ENCODE measurements around the gene AUTS2. TPM values are rescaled to one million over a fixed set of nuclear protein-coding genes. Genes with fewer than 3 reads are reported as not detected.

The AUTS2 gene
- total RNA-seq, 2 donors from 2014 or later = 8.6 TPM

DNA sequence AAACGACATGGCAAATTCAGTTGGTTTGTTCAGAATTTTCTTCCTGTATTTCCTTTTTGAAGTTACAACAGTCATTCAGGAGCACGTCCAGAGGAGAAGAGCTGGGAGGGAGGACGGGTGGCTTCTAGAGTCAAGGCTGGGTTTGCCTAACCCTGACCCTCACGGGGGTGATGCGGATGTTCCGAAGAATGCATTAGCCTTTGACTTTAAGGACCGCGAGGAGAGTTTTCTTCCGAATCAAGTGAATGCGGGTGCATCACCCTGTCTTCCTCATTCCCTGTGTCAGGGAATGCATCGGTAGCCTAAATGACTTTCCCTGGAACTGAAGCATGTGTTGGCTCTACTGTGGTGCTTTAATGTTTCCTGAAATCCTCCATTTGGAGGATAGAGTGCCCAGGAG, 1137.0 kb downstream of the AUTS2 start:
- peaks cover 0 to 12% of the 10 kb centered on the region in 2 donors for H3K4me1 ChIP-seq
- TF ChIP-seq, protein P1, sequence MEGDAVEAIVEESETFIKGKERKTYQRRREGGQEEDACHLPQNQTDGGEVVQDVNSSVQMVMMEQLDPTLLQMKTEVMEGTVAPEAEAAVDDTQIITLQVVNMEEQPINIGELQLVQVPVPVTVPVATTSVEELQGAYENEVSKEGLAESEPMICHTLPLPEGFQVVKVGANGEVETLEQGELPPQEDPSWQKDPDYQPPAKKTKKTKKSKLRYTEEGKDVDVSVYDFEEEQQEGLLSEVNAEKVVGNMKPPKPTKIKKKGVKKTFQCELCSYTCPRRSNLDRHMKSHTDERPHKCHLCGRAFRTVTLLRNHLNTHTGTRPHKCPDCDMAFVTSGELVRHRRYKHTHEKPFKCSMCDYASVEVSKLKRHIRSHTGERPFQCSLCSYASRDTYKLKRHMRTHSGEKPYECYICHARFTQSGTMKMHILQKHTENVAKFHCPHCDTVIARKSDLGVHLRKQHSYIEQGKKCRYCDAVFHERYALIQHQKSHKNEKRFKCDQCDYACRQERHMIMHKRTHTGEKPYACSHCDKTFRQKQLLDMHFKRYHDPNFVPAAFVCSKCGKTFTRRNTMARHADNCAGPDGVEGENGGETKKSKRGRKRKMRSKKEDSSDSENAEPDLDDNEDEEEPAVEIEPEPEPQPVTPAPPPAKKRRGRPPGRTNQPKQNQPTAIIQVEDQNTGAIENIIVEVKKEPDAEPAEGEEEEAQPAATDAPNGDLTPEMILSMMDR (IDR thresholded peaks at IDR 0.05) = no peak

DNA sequence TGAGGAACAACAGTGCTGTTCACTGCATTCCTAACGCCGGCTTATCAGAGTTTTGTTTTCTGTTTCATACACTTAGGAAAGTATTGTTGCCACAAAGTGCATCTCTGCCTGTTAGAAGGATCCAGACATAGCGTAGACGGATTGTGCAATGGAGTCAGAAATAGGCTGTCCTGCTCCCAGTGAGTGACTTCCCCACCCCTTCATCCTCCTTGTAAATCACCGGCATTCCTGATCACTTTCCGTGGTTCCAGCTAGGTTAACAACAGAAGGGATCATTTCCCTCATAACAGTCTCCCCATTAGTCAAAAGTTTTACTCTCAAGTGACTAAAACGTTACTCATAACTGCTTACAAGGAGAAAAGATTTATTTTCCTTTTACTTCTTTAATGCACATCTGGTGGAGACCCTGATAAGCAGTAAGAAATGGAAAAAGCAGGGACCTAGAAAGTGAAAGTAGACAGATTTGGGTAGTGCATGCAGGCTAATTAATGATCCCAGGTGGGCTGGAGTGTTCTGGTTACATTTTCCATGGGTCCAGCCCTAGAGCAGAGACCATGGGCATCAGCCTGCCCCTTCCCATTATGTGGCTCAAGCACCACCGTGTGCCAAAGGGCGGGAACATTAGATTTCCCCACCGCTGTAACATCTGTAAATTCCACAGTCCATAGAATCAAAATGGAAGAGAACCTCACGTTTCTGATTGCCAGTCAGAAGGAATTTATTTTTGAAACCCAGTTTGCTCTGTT, 1138.6 kb downstream of the AUTS2 start:
- Histone ChIP-seq H3K9me3 (no peaks in the 10 kb centered on the region), H3K4me1 (peaks cover 0 to 12% of the 10 kb centered on the region in 2 donors), H3K4me3 (peak overlapping the region in 1 of 2 donors; percentile 14), H3K27me3 (no peaks in the 10 kb centered on the region), H3K36me3 (no peaks in the 10 kb centered on the region), H3K27ac (peak overlapping the region in 1 of 2 donors; percentile 30)
- TF ChIP-seq, protein P1 (IDR thresholded peaks at IDR 0.05) = no peak
- no peak for DNase-seq (ENCODE audit: low spot score)

More for the DNA sequence above, 1137.0 kb downstream of the AUTS2 start:
- Histone ChIP-seq H3K36me3 (no peaks in the 10 kb centered on the region), H3K9me3 (no peaks in the 10 kb centered on the region), H3K27me3 (no peaks in the 10 kb centered on the region), H3K27ac (no peak overlapping the region), H3K4me3 (no peak overlapping the region)
- DNase-seq (ENCODE audit: low spot score) = no peak

DNA sequence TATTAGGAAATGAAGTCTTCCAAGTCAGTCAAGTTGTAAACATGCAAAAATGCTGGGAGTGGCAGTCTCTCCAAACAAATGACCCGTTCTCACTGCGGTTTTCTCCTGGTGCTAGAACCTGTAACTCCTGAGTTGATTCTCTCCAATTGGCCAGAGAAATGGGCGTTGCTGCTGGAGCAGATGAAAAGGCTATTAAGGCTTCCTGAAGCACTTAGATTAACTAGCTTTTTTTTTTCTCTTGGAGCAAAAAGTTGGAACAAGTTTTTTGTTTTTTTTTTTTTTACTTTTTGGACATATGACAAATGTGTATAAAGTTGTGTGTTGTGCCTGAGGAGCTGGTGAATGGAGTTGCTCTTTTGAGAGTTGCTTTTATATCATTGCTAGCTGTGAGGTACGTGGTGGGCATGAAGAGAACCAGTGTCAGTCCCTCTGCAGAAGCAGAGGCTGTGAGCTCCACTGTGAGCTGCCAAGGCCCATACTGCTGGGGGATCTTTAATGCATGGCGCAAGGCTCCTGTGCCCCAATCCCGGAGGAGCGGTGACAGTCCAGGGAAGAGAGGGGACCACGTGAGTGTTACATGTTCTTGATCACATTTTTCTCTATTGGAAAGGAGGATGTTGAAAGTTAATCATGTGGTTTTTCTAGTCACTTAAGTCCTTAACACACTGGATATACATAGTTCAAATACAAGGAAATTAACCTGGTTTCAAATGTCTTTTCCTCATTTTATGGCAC, 1140.0 kb downstream of the AUTS2 start:
- Histone ChIP-seq H3K27ac (no peak overlapping the region), H3K27me3 (no peaks in the 10 kb centered on the region), H3K9me3 (no peaks in the 10 kb centered on the region), H3K36me3 (no peaks in the 10 kb centered on the region), H3K4me3 (no peak overlapping the region), H3K4me1 (peaks cover 0 to 12% of the 10 kb centered on the region in 2 donors)
- TF ChIP-seq, protein P1 (IDR thresholded peaks at IDR 0.05) = no peak
- no peak for DNase-seq (ENCODE audit: low spot score)

DNA sequence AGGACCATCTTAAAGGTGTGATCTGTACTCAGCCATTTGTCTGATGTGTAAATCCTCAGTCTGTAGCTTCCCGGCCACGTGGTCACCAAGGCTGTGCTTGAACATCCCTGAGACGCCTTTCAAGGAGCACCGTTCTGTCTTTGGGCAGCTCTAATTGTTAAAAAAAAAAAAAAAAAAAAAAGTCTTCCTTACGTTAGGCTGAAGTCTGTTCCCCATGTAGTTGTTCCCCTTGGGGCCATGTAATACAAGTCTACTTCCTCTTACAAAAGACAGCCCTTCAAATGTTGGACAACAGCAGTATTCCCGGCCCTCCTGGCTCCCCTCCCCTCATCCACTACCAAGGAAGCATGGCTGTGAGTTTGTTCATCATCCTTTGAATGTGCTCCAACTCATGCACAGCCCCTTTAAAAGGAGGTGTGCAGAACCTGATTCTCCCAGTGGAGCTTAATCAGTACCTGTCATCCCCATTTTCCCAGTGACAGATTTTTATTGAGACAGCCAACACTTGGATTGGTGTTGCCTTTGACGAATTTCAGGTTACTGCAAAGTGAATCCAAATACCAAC, 1141.5 kb downstream of the AUTS2 start:
- H3K27ac ChIP-seq = no peak overlapping the region
- no peaks in the 10 kb centered on the region for H3K9me3 ChIP-seq
- H3K4me1 ChIP-seq = peaks cover 0 to 12% of the 10 kb centered on the region in 2 donors
- no peak overlapping the region for H3K4me3 ChIP-seq
- no peaks in the 10 kb centered on the region for H3K36me3 ChIP-seq
- DNase-seq (ENCODE audit: low spot score) = no peak
- TF ChIP-seq, protein P1 (IDR thresholded peaks at IDR 0.05) = no peak
- no peaks in the 10 kb centered on the region for H3K27me3 ChIP-seq

DNA sequence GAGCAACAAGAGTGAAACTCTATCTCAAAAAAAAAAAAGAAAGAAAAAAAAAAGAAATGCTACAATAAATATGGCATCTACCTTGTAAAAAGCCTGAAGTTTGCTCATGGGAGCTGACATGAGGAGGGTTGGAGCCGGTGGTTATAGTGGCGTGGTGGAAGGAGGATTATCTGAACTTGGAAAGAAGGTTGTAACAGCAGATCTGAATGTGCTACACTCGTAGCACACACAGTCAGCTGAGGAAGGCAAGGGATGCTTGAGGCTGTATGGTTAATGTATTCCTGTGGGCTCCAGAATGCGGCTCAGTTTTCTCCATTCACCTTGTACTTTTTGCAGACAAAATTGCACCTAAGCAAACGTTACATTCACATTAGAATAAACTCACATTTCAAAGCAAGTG, 1143.4 kb downstream of the AUTS2 start:
- H3K27me3 ChIP-seq = no peaks in the 10 kb centered on the region
- DNase-seq (ENCODE audit: low spot score) = no peak
- no peak overlapping the region for H3K4me3 ChIP-seq
- TF ChIP-seq, protein P1 (IDR thresholded peaks at IDR 0.05) = no peak
- H3K4me1 ChIP-seq = peaks cover 0 to 6% of the 10 kb centered on the region in 2 donors
- H3K27ac ChIP-seq = no peak overlapping the region
- no peaks in the 10 kb centered on the region for H3K9me3 ChIP-seq
- no peaks in the 10 kb centered on the region for H3K36me3 ChIP-seq

All from right atrium auricular region (tissue), 2 donors.